ENCODE measurements around the gene ZNF438. TPM values are rescaled to one million over a fixed set of nuclear protein-coding genes. Genes with fewer than 3 reads are reported as not detected.

Gene ZNF438
- total and polyA plus RNA-seq, 2 of the 8 experiments (the other 6 are each of a cell fraction or from before 2014, with no cell fraction given): 0.95 to 1.7 TPM

- Histone ChIP-seq H3K4me2 (ENCODE audit: insufficient read depth in 1 of 2, low read depth in 2 of 2, low read length in 2 of 2) (no peak overlapping the region), H2BK5ac (ENCODE audit: low read depth, low read length) (no peak overlapping the region), H3K23ac (ENCODE audit: insufficient read length) (no peak overlapping the region), H2BK12ac (ENCODE audit: low read depth, low read length) (no peak overlapping the region), H2AK5ac (ENCODE audit: low read depth, low read length) (no peak overlapping the region), H3K27ac (ENCODE audit: low read depth, low read length) (no peak overlapping the region), H3K14ac (ENCODE audit: insufficient read length) (no peak overlapping the region), H2BK120ac (replicated peaks; ENCODE audit: low read depth, low read length) (no peak overlapping the region), H2BK15ac (ENCODE audit: low read length) (no peak overlapping the region), H4K91ac (replicated peaks; ENCODE audit: insufficient read length, low read length) (no peak overlapping the region), H3K36me3 (ENCODE audit: control insufficient read depth in 2 of 4, insufficient read depth in 4 of 4, low read length in 3 of 4) (no peaks in the 10 kb centered on the region), H4K5ac (ENCODE audit: insufficient read length, low read depth, low read length) (no peak overlapping the region), H3K23me2 (ENCODE audit: low read depth, low read length) (no peaks in the 10 kb centered on the region), H3K79me2 (ENCODE audit: control insufficient read depth in 1 of 2, insufficient read depth in 2 of 2, low read length in 2 of 2) (no peaks in the 10 kb centered on the region), H2BK20ac (ENCODE audit: low read length) (no peak overlapping the region), H3K9ac (replicated peaks in 1 of 4; ENCODE audit: extremely low read depth in 1 of 4, low read depth in 3 of 4, low read length in 3 of 4) (no peak overlapping the region), H3K4me1 (replicated peaks in 1 of 4; ENCODE audit: control insufficient read depth in 3 of 4, insufficient read depth in 4 of 4, low read length in 3 of 4) (no peaks in the 10 kb centered on the region), H3K56ac (replicated peaks; ENCODE audit: insufficient read length, low read depth, low read length) (no peak overlapping the region), H3K18ac (ENCODE audit: extremely low read depth, low read length) (no peak overlapping the region), H3K79me1 (ENCODE audit: low read depth, low read length) (no peaks in the 10 kb centered on the region), H4K20me1 (replicated peaks in 1 of 2; ENCODE audit: control insufficient read depth in 1 of 2, insufficient read depth in 2 of 2, low read length in 2 of 2) (no peaks in the 10 kb centered on the region), H3K9me3 (ENCODE audit: insufficient read depth in 2 of 2, low read depth in 1 of 2, low read length in 1 of 2) (no peaks in the 10 kb centered on the region), H3K4ac (replicated peaks; ENCODE audit: insufficient read length, low read depth, low read length) (no peak overlapping the region), H3K4me3 (ENCODE audit: extremely low read depth in 1 of 4, insufficient read depth in 2 of 4, low read depth in 3 of 4, low read length in 4 of 4) (no peak overlapping the region), H3K27me3 (replicated peaks in 1 of 4; ENCODE audit: control insufficient read depth in 3 of 4, extremely low read depth in 1 of 4, insufficient read depth in 3 of 4, low read length in 3 of 4) (no peaks in the 10 kb centered on the region), H4K8ac (ENCODE audit: extremely low read depth, insufficient read depth, low read length) (no peak overlapping the region), H2AFZ (ENCODE audit: low read length) (no peak overlapping the region)
- TF ChIP-seq KDM5A (IDR thresholded peaks at IDR 0.05; ENCODE audit: low read length) (no peak), TBP (IDR thresholded peaks at IDR 0.05; ENCODE audit: low read depth, low read length) (no peak), SUZ12 (IDR thresholded peaks at IDR 0.05; ENCODE audit: low read length) (no peak), NRF1 (IDR thresholded peaks at IDR 0.05; ENCODE audit: low read depth, low read length) (no peak), SAP30 (IDR thresholded peaks at IDR 0.05; ENCODE audit: insufficient read depth, insufficient replicate concordance, low read length) (no peak), ZNF274 (IDR thresholded peaks at IDR 0.05; ENCODE audit: borderline replicate concordance, extremely low read depth, low read length) (no peak), EZH2 (IDR thresholded peaks at IDR 0.05; ENCODE audit: low read depth, low read length, severe bottlenecking) (no peak), RBBP5 (IDR thresholded peaks at IDR 0.05; ENCODE audit: borderline replicate concordance, low read depth, low read length) (no peak), POLR2AphosphoS5 (IDR thresholded peaks at IDR 0.05; ENCODE audit: low read depth, low read length) (no peak), BACH1 (IDR thresholded peaks at IDR 0.05; ENCODE audit: low read length) (no peak), SIN3A (conservative IDR thresholded peaks at IDR 0.05 in 1 of 2, IDR thresholded peaks at IDR 0.05 in 1 of 2; ENCODE audit: low read depth in 1 of 2, low read length in 2 of 2) (no peak), NANOG (IDR thresholded peaks at IDR 0.05; ENCODE audit: insufficient read depth, low read depth, low read length, poor library complexity, severe bottlenecking) (no peak), CBX5 (IDR thresholded peaks at IDR 0.05; ENCODE audit: low read depth, low read length) (no peak)
- TF ChIP-seq, protein P1, sequence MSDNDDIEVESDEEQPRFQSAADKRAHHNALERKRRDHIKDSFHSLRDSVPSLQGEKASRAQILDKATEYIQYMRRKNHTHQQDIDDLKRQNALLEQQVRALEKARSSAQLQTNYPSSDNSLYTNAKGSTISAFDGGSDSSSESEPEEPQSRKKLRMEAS (IDR thresholded peaks at IDR 0.05): no peak
- CTCF ChIA-PET (ENCODE audit: partially characterized antibody): no interaction called here
- FAIRE-seq: no peak
- DNase-seq (ENCODE audit: low read depth in 1 of 2, low spot score in 2 of 2): no peak
- POLR2A ChIA-PET (ENCODE audit: partially characterized antibody): no interaction called here
- WGBS, 2 experiments (ENCODE audit: extremely low coverage in 1 of 2, insufficient coverage in 1 of 2, insufficient read length in 1 of 2, insufficient replicate concordance in 2 of 2, low coverage in 1 of 2, low lambda C conversion rate in 2 of 2, missing lambda C conversion rate in 1 of 2): 85% methylated on average over 3 of the region's 3 CpGs; no CpG with 5 or more reads in 1 of the 2 experiments
These were observed 114.6 kb downstream of the ZNF438 start for GRCh38 chr10:30917067-30917466.
